NCI-H1694 (cell line): ENCODE results near the gene PTRH2.
A peak's percentile ranks its signal among the peaks of the same experiment; 100 is the strongest.
"Not testable (repeated sequence)": the region's sequence is repeated elsewhere in the genome, so short reads cannot be mapped to it uniquely, and the experiment has no call there.

ENCODE experiments used
- DNase-seq: peaks from one replicate; lab custom pipeline; 2025; lab: John Stamatoyannopoulos, UW

Gene PTRH2

DNA sequence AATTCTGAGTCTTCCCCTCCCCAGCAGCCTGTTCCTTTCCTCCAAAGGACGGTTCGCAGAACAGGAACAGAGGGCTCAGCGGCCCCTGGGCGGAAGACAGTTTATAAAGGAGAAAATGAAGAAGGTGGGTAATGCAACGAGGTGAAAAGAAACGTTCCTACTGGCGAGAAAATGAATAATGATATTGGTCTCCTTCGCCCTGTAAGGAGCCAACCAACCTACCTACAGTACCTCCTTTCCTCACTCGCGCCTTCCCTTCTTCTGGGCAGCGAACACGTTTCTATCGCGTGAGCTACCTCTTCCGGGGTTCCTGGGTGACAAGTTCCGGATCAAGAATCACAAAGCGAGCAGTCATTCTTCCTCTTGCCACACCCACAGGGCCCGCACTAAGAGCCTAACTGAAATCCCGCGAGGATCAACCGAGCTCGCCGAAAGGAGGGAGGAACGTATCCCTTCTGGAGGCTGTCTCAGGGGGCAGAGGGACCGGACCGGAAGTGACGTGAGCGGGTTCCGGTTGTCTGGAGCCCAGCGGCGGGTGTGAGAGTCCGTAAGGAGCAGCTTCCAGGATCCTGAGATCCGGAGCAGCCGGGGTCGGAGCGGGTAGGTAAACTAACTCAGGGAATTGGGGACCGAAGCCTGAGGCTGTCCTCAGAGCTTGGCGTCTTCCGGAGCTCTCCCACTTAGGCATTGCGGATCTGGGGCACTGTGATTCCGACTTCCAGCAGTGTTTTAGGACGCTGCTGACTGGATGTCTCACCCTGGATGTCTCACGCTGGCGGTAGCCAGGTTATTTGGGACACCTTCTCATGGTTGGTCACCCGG, at the start of gene PTRH2, which contains the start of gene VMP1:
TSS of gene PTRH2 (minus strand) at position 282 of the 822 bp plus-strand sequence. CDS start 9,452 bp downstream, outside the sequence.
TSS of gene VMP1 (plus strand) at position 506 of the 822 bp plus-strand sequence. CDS start 23,793 bp downstream, outside the sequence.
- DNase-seq: peak; percentile 99

DNA sequence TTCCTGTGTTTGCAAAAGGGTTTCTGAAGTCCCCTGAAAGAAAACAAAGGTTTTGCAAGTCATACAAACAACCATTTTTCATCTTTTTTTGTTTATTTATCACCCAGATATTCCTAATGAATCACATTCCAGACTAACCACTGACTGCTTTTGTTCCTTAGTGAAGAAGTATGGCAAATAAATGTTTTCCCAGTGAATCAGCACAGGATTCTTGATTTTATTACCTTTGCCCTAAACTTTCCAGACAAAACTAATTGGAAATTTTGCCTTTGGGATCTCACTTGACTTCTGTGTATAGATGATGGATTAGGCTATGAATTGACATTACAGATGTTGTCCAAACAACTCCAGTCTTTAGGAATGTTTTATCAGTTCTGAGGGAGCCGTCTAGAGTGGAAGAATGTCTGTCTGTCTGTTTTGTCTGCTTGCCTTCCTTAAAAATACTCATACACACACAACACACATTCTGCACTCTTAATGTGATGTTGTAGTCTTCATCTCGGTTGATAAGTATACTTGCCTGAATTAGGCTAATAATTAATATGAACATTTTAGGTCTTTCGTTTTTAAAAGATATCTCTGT, 49.1 kb upstream of the PTRH2 start:
- DNase-seq: no peak

DNA sequence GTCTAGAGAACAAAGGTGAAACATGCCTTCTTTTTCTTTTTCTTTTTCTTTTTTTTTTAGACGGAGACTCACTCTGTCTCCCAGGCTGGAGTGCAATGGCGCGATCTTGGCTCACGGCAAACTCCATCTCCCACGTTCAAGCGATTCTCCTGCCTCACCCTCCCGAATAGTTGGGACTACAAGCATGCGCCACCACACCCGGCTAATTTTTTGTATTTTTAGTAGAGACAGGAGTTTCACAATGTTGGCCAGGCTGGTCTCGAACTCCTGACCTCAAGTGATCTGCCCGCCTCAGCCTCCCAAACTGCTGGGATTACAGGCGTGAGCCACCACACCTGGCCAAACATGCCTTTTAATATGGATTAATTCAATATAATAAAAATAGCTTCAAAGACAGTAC, 47.8 kb upstream of the PTRH2 start:
- DNase-seq: not testable (repeated sequence)

DNA sequence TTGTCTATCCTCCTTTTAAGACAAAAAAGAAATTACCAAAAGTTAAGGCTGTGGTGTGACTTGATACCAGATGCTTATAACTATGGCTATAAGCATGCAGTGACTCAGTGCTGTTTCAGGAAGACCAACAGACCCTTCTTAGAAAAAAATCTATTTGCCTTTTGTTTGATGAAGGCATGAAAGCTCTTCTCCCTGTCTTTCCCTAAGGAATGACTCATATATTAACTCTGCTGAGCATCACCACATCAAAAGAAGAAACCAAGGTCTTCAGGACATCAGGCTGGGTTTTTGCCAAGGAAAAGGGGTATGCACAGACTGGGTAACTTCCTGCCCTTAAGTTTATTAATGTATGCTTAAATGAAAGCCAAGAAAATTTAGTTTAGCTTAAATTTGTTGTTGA, 47.3 kb upstream of the PTRH2 start:
- DNase-seq: no peak

DNA sequence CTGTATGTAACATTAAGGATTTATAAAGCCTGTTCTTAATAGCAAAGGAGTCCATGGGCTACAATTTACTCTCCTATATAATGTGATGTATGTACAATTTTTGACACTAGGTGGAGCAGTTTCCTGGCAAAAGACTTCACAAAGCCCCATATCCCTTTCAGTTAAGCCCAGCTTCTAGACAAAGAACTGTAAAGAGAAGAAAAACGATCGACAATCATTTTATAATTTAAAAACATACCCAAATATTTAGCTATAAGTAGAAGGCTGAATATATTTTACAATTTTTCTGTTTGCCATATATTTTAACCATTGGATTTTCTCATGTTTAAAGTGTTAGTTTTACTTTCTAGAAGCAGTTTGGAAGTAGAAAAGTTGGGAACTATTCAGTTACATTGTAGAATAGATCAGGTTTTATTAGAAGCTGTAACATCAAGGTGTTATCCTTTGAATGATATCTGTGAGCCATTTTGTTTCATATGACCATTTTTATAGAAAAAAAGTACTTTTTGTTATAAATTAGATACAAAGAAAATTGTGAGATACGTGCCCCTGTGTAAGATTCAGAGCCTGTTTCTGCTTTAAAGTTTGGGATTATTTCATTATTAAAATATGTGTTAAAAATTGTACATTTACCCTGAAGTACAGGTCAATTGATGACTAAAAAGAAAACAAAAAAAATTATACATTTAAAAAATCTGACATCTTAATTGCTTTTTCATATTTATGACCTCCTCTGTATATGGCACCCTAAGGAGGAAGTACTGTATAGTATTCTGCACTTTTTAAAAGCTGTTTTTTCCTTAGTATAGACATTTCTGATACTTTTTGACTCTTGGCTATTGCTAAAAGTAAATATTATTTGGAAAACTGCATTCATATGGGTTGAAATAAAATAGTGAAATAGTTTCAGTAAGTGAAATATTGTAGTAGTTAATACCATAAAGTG, 46.6 kb upstream of the PTRH2 start:
- peak; percentile 92 for DNase-seq

DNA sequence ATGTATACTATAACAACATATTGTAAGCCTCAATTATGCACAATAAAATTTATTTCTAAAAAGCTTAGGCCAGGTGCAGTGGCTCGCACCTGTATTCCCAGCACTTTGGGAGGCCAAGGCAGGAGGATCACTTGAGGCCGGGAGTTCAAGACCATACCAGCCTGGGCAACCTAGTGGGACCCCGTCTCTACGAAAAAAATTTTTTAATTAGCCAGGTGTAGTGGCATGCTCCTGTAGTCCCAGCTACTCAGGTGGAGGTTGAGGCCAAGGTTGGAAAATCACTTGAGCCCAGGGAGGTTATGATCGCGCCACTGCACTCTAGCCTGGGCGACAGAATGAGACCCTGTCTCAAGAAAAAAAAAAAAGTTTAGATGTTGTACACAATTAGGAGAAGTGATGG, 45.7 kb upstream of the PTRH2 start:
- no peak for DNase-seq

DNA sequence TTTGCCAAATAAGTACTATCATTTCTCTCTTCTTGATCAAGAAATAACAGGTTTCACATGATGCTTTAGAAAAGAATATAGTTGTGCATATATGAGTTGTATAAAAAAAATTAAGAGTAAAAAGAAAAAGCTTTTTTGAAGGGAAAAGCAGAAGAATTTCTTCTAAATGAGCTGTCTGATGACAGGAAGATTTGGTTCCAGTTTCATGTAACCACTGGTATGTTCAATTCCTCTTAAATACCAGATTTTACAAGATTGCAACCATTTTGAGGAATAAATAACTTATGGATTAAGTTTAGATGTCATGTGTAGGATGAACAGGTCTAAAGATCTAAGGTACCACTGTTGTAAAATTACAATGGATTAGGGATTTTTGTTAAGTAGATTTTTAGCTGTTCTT, 45.2 kb upstream of the PTRH2 start:
- DNase-seq: no peak

DNA sequence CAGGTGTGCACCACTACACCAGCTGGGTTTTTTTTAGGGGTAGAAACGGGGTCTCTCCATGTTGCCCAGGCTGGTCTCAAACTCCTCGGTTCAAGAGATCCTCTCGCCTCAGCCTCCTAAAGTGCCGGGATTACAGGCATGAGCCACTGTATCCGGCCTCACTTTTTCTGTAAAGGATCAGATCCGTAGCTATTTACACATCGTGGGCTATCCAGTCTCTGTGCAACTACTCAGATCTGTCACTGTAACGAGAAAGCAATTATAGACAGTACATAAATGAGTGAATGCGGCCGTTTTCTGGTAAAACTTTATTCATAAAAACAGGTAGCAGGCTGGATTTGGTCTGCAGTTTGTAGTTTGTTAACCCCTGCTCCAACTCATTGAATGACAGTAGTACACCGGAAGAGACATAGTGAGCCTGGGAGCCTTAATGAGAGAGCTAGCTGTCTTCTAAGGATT, 44.8 kb upstream of the PTRH2 start:
- no peak for DNase-seq

DNA sequence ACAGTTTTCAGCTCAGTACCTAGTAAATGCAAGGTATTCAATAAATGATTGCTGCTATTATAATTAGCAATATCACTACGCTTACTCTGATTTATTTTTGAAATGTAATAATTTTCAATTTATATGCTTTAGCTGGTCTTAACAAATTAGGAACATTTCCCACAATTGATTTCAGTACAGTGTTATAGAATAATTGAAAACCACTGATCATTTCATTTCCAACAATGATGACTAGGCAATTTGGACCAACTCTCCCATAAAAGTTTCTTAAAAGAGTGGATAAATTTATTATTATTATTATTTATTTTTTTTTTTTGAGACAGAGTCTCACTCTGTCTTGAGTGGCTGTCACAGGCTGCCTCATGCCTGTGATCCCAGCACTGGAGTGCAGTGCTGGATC, 41.4 kb upstream of the PTRH2 start:
- no peak for DNase-seq

DNA sequence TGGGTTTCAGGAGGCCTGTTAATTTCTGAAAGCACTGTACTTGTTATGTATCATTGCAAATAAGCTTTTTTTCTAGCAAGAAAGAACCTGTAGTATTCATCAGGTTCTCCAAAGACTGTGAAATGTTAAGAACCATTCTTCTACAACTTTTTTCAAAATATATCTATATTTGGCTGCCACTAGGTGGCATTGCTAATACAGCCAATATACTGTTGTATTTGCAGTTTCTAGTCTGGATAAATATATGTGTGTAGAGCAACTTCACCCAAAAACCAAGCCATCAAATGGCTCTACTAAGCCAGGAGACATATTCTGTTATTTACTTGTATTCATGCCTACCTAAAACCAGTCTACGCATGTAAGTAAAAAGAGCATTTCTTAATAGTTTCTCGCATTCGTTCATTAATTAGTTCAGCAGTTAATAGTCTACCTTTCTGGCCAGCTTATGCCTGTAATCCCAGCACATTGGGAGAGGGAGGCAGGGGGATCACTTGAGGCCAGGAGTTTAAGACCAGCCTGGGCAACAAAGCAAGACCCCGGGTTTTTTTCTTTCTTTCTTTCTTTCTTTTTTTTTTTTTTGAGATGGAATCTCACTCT, 39.7 kb upstream of the PTRH2 start:
- DNase-seq: peak; percentile 9

DNA sequence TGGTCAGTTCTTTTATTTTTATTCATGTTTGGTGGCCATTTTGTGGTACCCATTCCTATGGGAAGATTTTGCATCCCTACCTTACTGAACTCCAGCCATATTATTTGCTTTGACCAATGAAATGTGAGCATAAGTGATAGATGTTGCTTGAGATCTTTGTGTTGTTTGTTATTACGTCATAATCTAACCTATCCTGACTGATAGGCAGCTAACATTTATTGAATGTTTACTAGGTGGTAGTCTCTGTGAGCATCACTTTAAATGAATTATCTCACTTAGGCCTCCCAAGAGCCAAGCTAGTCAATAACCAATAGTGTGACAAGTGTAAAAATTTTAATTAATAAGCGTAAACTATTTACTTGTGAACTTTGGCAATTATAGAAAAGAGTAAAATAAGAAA, 37.8 kb upstream of the PTRH2 start:
- no peak for DNase-seq

DNA sequence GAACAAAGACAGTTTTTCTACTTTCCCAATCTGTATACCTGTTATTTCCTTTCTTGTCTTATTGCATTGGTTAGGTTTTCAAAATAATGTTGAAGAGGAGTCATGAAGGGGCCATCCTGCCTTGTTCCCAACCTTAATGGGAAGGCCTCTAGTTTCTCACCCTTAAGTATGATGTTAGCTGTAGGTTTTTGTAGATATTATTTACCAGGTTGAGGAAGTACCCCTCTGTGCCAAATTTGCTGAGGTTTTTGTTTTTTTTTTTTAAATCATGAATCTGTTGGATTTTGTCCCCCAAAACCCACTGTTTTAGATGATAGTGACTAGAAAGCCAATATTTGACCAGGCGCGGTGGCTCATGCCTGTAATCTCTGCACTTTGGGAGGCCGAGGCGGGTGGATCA, 36.6 kb upstream of the PTRH2 start:
- no peak for DNase-seq

DNA sequence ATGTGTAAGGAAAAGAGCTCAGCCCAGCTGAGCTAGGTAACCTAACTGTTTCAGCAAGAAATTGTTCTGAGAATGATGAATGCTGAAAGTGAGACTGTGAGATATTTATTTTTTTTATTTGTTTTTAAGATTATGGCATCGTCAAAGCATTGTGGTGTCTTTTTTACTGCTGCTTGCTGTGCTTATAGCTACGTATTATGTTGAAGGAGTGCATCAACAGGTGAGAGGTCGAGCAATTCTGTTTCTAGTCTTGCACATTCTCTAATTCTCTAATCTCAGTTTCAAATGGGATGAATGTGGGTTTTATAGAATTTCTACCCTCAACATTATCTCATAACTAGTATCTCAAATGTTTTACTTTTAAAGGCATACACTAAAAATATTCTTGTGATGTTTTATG, 30.1 kb upstream of the PTRH2 start:
- no peak for DNase-seq

DNA sequence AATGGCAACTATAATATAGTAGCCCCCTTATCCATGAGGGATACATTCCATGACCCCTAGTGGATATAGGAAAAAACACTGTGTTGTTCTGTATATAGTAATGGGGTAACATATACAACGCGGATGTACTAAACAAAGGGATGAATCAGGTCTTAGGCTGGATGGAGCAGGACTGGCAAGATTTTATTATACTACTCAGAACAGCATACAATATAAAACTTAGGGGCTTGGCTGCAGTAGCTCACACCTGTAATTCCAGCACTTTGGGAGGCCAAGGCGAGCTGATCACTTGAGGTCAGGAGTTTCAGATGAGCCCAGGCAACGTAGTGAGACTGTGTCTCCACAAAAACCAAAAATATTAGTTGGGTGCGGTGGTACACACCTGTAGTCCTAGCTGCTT, 27.0 kb upstream of the PTRH2 start:
- no peak for DNase-seq

DNA sequence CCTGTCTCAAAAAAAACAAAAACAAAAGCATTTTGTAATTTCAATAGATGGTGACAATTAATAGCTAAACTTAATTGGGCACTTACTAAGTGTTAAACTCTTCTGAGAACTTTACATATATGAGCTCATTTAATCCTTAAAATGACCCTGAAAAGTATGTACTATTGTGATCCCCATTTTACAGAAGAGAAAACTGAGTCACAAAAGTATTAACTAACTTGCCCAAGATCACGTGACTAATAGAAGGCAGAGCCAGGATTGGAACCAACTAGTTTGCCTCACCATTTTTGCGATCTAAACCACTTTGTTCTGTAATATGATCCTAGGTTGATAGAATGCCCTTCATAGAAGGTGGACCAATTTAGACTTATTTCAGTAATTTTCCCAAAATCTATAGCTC, 26.5 kb upstream of the PTRH2 start:
- no peak for DNase-seq

DNA sequence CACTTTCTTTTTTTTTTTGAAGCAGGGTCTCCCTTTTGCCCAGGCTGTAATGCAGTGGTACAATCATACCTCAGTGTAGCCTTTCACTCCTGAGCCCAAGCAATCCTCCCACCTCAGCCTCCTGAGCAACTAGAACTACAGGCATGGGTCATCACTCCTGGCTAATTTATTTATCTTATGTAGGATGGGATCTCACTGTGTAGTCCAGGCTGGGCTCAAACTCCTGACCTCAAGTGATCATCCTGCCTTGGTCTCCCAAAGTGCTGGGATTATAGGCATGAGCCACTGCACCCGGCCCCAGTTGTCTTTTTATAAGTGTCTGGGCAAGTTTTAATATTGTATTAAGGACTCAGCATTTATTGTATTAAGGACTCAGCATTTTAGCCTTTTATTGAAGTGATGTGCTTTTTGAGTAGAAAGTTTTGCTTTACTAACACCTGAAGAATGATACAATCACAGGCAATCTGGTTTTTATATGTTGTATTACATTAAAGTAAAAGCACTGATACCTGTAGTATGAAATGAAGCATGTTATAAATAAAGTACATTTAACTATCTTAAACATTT, 23.1 kb upstream of the PTRH2 start:
- DNase-seq: no peak

DNA sequence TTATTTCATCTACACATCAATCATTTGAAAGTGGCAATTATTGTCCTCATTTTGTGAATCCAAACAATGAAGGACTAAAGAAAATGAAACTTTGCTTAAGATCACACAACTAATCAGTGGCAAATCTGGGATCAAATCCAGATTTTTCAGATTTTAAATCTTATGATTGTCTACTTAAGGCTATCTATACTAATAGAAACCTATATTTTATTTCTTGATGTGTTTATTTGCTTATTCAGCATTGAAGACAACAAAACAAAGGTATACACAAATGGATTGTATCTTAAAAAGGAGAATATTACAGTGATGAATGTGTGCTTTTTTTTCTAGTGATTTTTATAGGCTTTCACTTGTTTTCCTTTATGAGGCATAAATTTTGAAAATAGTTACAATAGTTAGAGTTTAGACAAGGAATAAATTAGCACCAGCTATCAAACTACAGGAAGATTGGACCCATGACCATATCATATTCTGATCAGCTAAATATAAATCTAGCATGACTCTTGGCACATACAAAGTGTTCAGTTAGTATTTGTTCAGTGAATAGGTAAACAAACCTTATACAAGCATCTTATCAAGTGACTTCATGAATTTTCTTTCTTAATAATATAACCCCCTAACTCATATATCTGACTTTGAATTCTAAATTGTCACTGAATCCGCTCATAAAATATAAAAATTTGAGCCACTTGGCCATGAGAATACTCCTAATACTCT, 20.7 kb upstream of the PTRH2 start:
- DNase-seq: no peak

DNA sequence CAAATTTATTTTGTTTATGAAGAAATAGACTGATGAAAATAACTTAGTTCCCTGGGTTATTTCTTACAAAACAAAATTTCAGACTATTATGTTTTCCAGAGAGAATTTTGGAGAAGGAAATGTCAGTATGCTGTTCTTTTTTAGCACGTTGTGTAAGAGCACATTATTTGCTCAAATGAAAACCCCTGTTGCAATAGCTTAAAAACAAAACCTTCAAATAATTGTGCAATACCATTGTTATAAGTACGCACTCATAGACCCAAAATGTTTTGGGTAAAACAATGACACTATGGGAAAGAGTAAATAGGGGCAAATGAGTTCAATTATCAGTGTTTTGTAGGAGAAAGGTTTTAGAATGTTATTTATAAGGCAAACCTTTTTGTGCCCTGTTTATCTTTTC, 18.5 kb upstream of the PTRH2 start:
- DNase-seq: no peak

DNA sequence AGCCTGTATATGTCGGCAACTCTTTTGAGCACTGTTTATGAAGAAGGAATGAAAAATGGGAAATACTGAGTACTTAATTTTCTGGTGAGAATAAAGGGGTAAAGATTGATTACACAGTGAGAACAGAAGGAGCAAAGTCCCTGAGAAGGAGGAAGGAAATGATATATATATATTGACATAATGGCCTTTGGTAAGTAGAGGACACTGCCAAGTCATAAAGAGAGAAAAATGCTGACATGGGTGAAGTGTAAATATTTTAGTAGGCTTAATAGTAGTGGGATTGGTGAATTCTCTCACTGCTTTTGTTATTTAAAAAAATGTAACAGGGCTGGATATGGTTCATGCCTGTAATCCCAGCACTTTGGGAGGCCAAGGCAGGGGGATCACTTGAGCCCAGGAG, 16.4 kb upstream of the PTRH2 start:
- no peak for DNase-seq

DNA sequence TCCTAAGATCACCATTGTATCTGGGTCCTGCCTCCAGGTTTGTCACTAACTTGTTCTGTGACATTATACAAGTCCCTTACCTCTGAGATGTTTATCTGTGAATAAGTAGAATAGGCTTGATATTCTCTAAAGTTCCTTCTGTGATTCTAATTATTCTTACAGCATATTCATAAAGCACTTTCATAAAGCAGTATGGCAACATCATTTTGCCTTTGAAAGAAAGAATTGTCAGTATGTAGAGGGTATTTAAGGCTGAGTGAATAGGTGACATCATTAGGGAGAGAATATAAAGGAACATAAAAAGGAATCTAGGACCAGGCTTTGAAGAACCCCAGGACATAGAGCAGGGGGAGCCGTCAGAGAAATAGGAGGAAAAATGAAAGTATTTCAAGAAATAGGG, 15.8 kb upstream of the PTRH2 start:
- DNase-seq: no peak

DNA sequence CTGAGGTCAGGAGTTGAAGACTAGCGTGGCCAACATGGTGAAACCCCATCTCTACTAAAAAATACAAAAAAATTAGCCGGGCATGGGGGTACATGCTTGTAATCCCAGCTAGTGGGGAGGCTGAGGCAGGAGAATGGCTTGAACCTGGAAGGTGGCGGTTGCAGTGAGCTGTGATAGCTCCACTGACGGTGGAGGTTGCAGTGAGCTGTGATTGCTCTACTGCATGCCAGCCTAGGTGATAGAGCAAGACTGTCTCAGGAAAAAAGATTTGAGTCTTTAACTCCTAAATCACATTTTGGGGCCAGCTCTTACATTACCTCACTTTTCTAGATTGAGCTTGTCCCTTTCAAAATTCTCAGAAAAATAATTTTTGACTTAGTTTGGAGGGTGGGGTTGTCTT, 15.4 kb upstream of the PTRH2 start:
- no peak for DNase-seq
